Progenitor cell of endocrine pancreas (in vitro differentiated cells): Measurements from ENCODE around the gene PGLYRP3. TPM values are rescaled to one million over a fixed set of nuclear protein-coding genes. Genes with fewer than 3 reads are reported as not detected.
"Not testable (repeated sequence)": the region's sequence is repeated elsewhere in the genome, so short reads cannot be mapped to it uniquely, and the experiment has no call there.

Source experiments
- DNase-seq: peaks from one replicate; pipeline ENCODE4 v3.0.0; 2021; ENCODE audit warnings: low spot score; ENCODE audit not compliant: unreplicated experiment
- H3K27ac Mint-ChIP-seq: 2 replicates; pipeline ENCODE4 v1.8.0; 2021; ENCODE audit warnings: mild to moderate bottlenecking, moderate library complexity, mixed read lengths
- H3K27me3 Mint-ChIP-seq: 2 replicates; pipeline ENCODE4 v1.8.0; 2021; ENCODE audit warnings: mixed read lengths
- H3K36me3 Mint-ChIP-seq: 2 replicates; pipeline ENCODE4 v1.8.0; 2022; ENCODE audit warnings: mixed read lengths; ENCODE audit not compliant: insufficient read depth
- H3K4me1 Mint-ChIP-seq: 2 replicates; pipeline ENCODE4 v1.8.0; 2021; ENCODE audit warnings: low read depth, mixed read lengths
- H3K4me3 Mint-ChIP-seq: 2 replicates; pipeline ENCODE4 v1.8.0; 2021; ENCODE audit warnings: low read depth, mild to moderate bottlenecking, moderate library complexity, mixed read lengths
- H3K9me3 Mint-ChIP-seq: 2 replicates; pipeline ENCODE4 v1.8.0; 2021; ENCODE audit warnings: low read depth, mixed read lengths
- total RNA-seq: library from RNA; stranded (reverse); gene quantifications from 2 replicates; pipeline ENCODE4 v1.2.1, GENCODE V29; 2021
- TF ChIP-seq, protein P1 (sequence below): fragments of 200-600 bp; sonication (generic); IDR thresholded peaks from one replicate; pipeline ENCODE4 v1.5.0; 2021; ENCODE audit warnings: antibody characterized with exemption, mild to moderate bottlenecking; ENCODE audit not compliant: unreplicated experiment

The PGLYRP3 gene
- total RNA-seq, 1 donor from 2014 or later: not detected

DNA sequence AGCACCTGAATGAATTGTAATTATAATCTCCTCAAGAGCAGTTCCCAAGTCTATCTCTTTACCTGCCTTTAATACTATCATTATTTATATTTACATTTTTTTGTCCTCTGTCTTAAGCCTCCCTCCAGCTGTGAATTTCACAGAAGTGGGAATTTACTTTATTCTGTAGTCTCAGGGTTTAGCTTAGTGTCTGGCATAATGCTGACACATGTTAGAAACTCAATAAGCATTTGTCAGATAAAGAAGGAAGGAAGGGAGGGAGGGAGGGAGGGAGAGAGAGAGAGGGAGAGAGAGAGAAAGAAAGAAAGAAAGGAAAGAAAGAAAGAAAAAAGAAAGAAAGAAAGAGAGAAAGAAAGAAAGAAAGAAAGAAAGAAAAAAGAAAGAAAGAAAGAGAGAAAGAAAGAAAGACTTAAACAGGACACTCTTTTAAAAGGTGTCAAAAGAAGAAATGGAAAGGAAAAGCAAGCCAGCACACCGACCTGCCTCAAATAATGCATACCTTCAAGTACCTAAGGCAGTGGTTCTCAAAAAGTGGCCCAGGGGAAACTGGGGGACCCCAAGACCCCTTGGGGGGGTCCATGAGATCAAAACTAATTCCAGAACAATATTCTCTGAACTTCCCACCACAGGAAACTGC is 37.7 kb upstream of the PGLYRP3 start:
- TF ChIP-seq, protein P1, sequence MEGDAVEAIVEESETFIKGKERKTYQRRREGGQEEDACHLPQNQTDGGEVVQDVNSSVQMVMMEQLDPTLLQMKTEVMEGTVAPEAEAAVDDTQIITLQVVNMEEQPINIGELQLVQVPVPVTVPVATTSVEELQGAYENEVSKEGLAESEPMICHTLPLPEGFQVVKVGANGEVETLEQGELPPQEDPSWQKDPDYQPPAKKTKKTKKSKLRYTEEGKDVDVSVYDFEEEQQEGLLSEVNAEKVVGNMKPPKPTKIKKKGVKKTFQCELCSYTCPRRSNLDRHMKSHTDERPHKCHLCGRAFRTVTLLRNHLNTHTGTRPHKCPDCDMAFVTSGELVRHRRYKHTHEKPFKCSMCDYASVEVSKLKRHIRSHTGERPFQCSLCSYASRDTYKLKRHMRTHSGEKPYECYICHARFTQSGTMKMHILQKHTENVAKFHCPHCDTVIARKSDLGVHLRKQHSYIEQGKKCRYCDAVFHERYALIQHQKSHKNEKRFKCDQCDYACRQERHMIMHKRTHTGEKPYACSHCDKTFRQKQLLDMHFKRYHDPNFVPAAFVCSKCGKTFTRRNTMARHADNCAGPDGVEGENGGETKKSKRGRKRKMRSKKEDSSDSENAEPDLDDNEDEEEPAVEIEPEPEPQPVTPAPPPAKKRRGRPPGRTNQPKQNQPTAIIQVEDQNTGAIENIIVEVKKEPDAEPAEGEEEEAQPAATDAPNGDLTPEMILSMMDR: no peak
- DNase-seq: no peak

DNA sequence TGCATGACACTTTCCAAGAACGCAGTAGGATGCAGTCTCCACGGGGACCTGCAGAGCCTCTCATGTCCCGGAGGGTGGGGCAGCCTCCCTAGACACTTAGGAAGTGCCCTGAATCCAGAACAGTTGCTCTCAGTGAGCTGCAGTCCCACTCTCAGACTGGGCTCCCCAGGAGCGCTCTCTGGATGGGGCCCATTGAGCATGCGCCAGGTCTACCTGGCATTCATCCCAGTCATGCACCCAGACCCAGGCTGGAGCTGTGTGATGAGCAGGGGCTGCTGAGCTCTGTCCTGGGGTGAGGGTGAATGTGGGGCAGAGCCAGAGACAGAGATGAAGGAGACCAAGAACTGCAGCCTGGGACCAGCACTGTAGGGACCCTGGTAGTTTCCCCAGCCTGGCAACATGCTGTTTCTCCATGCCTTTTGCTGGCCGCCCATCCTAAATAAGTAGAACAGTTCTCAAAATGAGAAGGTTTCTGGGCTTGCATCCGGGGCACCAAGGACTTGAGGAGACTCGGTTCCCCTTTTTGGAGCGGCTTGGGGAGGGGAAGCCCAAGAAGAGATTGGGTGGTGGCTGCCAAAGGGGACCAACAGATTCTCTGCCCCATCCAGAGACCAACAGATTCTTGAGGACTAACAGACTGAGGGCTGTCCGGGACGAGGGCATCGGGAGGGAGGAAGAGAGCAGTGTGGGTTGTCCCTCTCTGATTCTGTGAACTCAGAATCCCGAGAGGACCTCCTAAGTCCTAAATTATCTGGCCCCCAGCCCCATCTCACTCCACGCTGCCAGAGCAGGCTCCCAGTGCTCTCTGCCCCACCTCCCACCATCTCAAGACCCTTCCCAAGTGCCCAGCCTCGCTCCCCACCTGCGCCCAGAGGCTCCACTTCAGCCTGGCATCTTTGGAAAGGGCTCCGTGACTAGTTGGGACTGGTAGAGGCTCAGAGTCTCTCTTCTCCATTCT is 36.9 kb upstream of the PGLYRP3 start:
- TF ChIP-seq, protein P1: no peak
- Mint-ChIP-seq H3K4me1 (no peaks in the 10 kb centered on the region), H3K27ac (no peak overlapping the region), H3K4me3 (no peak overlapping the region), H3K36me3 (no peaks in the 10 kb centered on the region), H3K27me3 (peaks cover 19% of the 10 kb centered on the region), H3K9me3 (no peaks in the 10 kb centered on the region)
- no peak for DNase-seq

More for the DNA sequence above, 37.7 kb upstream of the PGLYRP3 start:
- H3K4me3 Mint-ChIP-seq: no peak overlapping the region
- H3K4me1 Mint-ChIP-seq: no peaks in the 10 kb centered on the region
- no peaks in the 10 kb centered on the region for H3K36me3 Mint-ChIP-seq
- H3K9me3 Mint-ChIP-seq: no peaks in the 10 kb centered on the region
- H3K27me3 Mint-ChIP-seq: peaks cover 19% of the 10 kb centered on the region
- H3K27ac Mint-ChIP-seq: no peak overlapping the region

DNA sequence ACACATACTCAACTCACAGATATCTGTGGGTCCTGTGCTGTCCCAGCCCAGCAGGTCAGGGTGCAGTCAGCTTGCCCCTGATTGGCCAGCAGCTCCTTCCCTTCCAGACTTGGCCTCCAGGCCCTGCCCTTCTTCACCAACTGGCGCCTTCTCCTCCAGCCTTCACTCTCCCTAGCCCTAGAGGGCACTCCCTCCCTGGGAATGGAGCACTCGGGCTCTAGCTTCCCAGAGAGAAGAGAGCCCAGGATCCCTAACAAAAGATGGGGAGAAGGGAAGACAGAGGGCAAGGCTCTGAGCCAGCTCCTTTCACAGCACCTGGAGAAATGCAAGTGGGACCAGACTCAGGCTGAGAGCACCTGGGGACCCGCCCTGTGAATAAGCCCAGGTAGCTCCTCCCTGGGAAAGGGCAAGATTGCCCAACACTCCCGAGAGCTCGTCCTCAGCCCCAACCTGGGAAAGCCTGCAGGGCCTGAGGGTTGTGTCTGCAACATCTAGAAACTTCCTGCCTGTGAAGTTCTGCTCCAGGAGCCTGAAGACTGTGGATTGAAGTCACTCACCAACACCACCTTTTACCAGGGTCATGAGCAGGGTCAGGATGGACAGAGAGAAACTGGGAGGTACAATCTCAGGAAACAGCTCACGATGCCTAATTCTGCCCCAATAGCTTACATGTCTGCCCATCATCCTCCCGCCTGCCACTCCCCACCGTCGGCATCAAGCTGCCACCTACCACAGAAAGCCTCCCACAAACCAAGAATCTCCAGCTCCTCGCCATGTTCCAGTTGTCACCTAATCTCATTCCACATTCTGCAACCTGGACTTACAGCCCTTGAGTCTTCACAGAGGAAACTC is 36.0 kb upstream of the PGLYRP3 start, which contains the start of gene PGLYRP4:
PGLYRP4 (minus strand) TSS at position 331 of the 852 bp plus-strand sequence. CDS start 909 bp downstream, outside the sequence.
- no peak within 1 kb of the TSS for H3K4me3 Mint-ChIP-seq
- no peaks in the 10 kb centered on the region for H3K36me3 Mint-ChIP-seq
- H3K27ac Mint-ChIP-seq: no peak within 1 kb of the TSS
- H3K27me3 Mint-ChIP-seq: peaks cover 23% of the 10 kb centered on the region
- H3K4me1 Mint-ChIP-seq: peaks cover 7% of the 10 kb centered on the region
- H3K9me3 Mint-ChIP-seq: no peaks in the 10 kb centered on the region
- DNase-seq: no peak
- TF ChIP-seq, protein P1: no peak

DNA sequence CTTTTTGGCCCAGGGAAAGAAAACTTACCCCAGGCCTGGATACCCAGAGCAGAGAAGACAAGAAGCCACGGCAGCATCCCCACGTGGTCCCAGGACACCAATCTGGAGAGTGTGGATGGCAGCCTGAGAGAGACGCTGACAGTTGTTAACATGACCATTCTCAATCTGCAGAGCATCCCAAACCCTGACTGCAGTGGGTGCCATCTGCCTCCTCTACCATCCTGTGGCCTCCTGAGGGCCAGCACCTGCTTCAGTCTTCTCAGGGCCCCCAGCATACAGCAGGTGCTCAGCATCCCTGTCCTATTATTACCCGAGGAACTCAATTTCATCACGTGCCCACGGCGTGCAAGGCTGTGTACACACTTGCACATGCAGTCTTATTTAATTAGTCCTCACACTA is 35.1 kb upstream of the PGLYRP3 start:
- TF ChIP-seq, protein P1: no peak
- Mint-ChIP-seq H3K9me3 (no peaks in the 10 kb centered on the region), H3K4me1 (peaks cover 12% of the 10 kb centered on the region), H3K4me3 (no peak overlapping the region), H3K27me3 (peaks cover 23% of the 10 kb centered on the region), H3K36me3 (no peaks in the 10 kb centered on the region), H3K27ac (no peak overlapping the region)
- DNase-seq: no peak

DNA sequence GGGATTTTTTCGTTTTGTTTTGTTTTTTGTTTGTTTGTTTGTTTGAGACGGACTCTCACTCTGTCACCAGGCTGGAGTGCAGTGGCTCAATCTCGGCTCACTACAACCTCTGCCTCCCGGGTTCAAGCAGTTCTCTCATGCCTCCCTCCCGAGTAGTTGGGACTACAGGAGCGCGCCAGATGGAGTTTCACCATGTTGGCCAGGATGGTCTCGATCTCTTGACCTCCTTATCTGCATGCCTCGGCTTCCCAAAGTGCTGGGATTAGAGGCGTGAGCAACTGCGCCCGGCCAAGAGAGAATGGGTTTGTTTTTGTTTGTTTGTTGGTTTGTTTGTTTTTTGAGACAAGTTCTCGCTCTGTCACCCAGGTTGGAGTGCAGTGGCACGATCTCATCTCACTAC is 34.3 kb upstream of the PGLYRP3 start:
- not testable (repeated sequence) for H3K36me3 Mint-ChIP-seq, H3K27ac Mint-ChIP-seq, H3K9me3 Mint-ChIP-seq, DNase-seq, H3K4me3 Mint-ChIP-seq
- Mint-ChIP-seq H3K27me3 (peaks cover 23% of the 10 kb centered on the region), H3K4me1 (peaks cover 12% of the 10 kb centered on the region)
